Effector CD8-positive, alpha-beta T cell (primary cell): Measurements from ENCODE around the gene GNPDA2.
"Not testable (repeated sequence)": the region's sequence is repeated elsewhere in the genome, so short reads cannot be mapped to it uniquely, and the experiment has no call there.

Source experiments
- DNase-seq: peaks from one replicate; lab custom pipeline; 2025; lab: John Stamatoyannopoulos, UW
- total RNA-seq, 4 experiments: gene quantifications; one replicate each; lab custom pipeline; 2026; lab: John Stamatoyannopoulos, UW

GNPDA2 gene
- total RNA-seq = 14.1 to 28.2 (median 19.2) reads per million in 4 experiments

DNA sequence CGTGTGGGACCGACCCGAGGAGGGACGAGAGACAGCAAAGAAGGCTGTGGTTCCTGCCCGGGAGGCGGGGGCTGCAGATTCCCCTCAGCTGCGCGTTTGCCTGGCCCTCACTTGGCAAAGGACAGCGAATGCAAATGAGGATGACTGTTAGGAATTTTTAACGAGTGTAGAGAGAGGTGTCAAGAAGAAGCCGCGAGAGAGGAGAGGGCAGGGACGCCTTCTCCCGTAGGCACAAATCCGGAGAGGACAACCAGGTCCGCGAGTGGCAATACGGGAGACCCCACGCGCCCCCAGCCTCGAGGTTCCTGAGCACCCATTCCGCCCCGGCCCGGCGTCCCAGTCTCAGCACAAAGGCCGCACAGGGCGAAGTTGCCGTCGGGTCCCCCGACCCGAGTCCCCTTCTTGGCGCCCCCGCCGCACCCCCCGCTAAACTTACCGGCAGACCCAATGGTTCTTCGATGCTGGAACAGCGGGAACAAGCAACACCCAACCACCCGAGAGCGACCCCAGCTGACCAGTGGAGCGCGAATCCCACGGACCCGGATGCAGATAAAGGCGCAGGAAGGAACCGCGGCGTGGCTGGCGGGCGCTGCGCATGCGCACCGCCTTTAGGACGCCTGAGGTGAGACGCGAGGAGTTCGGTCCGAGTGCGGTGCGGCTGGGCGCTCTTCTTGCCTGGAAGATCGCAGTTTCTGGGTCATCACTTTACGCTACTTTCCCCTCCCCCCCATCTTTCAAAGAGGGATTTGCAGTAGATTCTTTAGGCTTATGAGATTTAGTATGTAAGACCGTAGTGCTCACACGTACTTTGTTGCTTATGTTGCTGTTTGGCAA is at the start of gene GNPDA2:
Gene GNPDA2 (minus strand): TSS at position 519 of the 834 bp plus-strand sequence. CDS start 4,349 bp downstream, outside the sequence.
- peak; percentile 70 for DNase-seq

DNA sequence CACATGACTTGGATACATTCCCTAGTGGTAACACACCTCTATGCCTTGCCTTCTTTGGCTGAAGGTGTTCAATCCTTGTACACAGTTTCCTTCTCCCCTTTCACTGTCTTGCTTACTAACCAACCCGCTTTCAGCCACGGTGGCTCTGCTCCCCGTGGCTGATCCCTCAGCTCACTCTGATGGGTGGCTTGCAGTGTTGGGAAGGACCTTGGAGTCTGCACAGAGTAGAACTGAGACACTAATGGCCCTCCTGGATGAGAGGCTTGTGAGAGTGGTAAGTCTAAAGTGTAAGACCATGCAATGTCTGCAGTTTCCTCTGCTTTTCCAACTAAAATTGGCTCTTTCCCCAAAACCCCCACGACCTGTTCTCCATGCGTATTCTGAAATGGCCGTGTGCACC is 46.0 kb upstream of the GNPDA2 start:
- no peak for DNase-seq

DNA sequence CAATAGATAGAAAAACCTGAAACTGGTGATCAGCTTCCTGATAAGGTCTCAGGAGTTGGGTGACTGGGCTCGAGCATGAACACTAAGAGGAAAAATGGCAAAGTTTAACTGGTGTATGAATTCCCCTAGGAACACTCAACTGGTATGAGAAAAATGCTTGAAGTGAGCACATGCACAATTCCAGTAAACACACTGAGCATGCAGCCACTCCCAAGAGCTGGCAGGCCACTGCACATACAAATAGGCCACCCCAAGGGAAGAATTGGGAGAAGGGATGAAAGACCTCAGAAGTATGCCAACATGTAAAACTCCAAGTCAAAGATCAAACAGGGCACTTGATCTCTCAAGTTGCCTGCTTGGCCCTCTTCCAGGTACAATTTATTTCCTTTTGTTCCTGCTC is 45.4 kb upstream of the GNPDA2 start:
- no peak for DNase-seq

DNA sequence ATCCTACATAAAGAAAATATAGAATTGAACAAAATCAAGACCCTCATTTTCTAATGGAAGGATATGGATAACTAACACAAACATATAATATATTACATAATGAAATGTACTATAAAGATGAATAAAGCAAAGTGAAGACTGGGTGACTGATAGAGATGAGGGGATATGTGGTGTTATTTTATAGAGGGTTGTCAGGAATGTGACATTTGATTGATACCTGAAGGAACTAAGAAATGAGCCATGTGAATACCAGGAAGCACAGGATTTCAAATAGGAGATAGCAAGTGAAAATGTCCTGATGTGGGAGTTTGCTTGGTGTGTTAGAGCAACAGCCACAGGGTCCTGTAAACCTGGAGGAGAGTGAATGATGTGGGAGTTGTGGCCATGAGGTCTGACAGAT is 40.1 kb upstream of the GNPDA2 start:
- no peak for DNase-seq

DNA sequence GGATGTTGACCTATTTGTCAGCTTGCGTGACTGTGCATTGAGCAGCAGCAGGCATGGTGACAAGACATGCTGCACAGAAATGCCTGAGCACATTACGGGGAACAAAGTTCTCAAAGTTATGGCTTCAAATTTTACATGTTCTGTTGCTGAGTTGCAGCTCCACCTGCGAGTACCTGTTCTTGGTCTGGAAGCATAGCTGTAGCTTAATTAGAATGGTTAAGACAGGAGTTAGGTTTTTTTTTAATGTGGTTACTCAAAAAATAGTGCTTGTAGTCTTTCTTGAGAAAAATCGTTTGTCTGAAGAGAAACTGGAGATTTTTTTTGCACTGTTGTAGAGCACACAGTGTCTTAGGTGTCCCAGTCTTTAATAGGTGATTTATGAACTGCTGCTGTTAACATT is 38.8 kb upstream of the GNPDA2 start:
- DNase-seq = no peak

DNA sequence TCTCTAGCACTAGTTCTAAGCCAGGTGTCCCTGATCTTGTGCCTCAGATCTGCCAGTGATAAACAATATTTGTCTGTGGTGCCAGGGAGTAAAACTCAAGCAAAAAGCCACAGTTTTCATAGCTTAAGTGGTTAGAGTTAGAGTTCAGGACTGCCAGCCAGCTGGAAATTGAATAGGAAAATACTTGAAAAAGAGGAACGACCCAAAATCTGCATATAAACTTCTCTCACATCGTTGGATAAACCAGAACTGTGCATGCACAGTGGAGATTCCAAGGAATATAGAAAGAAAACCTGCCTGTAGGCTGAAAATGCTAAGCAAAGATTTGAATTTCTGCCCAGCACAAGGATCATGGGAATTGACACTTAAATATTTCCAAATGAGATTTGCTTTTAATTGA is 35.0 kb upstream of the GNPDA2 start:
- DNase-seq = no peak

DNA sequence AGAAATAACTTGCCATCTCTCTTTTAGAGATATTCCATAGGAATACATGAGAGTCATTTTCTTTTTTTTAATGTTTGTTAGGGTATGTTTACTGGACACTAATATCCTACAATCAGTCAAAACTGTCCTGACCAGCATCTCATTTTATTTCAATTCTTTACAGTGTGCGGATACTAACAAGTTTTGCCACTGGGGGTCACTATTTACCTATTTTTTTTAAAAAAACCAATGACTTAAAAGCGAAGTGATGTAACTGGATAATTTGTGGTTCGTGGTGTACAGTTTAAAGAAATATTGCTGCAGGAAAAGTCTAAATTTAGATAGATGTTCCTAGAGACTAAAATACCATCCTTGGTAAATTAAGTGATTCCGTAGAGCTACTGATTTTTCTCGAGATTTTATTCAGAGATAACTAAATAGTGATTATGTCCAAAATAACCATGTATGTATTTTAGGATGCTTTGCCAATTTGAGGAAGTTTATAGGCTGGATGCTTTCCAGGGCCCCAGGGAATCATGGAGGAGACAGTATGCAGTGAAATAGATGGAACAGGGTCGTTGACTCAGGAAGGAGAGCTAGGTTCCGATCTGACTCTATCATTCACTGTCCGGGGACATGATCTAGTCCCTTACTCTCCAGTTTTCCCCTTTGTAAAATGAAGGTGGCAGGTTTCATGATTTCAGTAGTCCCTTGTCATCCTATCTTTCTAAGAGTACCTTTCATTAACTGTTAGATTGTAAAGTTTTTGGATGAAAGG is 34.0 kb upstream of the GNPDA2 start:
- no peak for DNase-seq

DNA sequence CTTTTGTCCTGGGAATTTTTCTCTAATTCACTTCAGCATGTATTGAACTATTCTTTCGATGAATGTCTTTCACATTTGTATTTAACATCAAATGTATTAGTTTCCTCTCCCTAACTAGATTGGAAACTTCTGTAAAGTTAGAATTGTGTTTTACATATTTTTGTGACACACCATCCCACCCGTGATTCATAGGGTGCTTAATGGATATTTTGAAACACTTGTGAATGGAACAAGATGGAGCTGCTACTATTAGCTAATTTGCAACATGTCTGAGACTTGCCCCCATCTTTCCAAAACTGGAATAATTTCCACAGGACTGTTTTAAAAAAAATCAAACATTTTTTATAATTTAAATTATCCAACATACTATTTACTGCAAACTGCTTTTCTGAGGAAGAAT is 30.2 kb upstream of the GNPDA2 start:
- no peak for DNase-seq

DNA sequence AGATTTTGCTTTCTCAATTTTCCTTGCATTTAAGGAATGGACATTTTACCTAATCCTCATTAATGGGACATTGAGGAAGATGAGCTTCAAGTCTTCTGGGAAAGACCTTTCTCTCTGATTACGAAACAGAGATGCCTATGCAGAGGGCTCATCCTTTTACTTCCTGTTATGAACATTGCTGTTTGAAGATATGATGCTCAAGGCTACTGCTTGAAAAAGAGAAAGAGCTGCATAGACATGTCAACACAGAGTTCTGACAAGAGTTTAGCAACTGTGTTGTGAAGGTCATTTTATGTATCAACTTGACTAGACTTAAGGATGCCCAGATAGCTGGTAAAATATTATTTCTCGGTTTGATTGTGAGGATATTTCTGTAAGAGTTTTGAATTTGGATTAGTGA is 13.8 kb upstream of the GNPDA2 start:
- no peak for DNase-seq

DNA sequence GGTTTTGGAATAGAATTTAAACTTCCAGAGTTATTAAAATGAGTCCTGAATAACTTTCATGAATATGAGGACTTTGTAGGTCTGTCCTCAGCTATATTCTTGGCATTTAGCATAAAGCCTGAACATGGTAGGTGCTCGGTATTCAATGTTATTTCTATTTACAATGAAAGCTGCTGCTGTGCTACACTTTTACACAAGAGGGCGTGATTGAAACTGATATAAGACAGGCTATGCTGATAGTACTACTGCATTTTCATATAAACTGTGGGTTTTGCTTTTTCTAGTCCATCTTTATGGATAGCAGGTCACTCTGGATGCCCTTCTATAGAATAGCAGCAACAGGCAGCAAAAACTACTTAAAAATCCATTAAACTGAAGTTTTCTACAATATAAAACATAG is 12.3 kb upstream of the GNPDA2 start:
- no peak for DNase-seq

DNA sequence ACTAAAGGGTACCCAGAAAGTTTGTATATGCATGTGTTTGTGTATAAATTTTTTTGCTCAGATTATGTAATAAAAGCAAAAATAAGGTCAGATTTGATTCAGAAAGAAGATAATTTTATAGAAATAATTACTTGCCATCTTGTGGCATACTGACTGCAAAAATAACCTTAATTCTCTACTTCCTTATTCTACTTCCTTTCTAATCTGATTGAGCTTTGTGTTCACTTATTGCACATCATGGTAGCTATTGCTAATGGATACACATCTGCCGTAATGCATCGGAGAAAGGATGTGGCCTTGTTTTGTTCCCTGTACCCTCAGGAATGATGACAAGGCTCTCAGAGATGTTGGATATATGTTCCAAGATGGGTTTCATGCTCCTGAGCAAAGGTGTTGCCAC is 10.5 kb upstream of the GNPDA2 start:
- DNase-seq = no peak

DNA sequence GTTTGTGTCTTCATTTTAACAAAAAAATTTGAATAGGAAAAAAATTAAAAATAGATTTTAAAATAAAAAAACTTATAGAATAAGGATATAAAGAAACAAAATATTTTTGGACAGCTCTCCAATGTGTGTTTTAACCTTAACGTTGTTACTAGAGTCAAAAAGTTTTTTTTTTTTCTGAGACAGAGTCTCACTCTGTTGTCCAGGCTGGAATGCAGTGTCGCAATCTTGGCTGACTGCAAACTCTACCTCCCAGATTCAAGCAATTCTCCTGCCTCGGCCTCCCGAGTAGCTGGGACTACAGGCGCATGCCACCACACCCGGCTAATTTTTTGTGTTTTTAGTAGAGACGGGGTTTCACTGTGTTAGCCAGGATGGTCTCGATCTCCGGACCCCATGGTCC is 2.3 kb upstream of the GNPDA2 start:
- not testable (repeated sequence) for DNase-seq

DNA sequence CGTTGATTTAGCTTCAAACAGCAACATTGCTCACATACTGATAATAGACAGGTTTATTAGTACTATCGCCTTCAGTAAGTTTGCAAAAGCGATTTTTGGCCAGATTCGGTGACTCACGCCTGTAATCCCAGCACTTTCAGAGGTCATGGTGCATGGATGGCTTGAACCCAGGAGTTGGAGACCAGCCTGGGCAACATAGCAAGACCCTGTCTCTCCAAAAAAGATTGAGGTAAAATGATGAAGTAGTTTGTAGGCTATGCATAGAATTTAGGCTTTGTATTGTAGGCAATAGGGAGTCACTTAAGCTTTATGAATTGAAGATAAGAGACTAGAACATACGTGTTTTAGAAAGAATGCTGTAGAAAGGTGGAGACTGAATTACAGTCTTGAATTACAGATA is 1.1 kb upstream of the GNPDA2 start:
- DNase-seq = no peak

DNA sequence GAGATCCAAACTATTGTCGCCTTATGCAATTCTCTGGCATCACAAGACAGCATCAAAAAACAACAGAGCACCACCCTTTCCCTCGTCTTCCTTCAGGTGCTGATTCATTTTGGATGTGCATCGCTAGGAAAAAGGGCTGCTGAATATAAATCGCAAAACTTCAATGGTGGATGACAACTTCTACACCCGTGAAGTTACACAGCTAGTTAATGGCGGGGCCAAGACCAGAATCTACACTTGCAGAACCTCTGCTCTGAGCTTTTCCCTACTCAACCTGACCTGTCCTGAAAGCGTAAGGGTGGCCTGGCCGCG is 674 bp downstream of the GNPDA2 start:
- no peak for DNase-seq

DNA sequence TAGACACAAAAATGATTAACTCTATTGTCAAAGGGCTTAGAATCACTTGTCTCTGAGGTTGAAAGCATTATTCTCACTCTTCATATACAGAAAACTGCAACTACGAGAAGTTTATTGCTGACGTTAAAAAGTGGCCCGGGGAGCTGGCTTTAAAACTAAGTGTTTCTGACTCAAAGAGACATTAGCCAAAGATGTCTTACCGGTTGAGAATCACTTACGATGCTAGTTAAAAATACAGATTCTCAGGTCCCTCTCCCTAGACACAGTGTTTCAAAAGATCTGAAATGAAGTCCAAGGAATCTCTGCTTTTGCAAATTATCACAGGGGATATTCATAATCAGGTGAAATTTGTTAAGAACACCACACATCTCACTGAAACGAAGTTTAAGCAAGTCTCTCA is 1.2 kb downstream of the GNPDA2 start:
- no peak for DNase-seq

DNA sequence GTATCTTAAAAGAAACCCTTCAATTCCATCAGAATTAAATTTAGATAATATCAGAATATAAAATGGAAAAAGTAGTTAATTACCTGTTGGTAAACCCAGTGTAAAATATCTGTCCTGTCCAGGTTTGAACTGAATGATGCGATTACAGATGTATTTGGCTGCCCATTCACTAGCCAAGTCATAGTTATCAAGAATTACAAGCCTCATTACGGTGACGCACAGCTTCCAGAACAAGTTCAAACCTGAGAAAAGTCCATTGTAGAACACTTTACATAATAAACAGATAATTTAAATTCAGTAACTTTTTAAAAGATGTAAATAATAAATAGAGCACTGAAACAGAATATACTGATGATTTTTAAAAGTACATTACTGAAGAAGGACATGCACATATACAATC is 4.4 kb downstream of the GNPDA2 start:
- DNase-seq = no peak

DNA sequence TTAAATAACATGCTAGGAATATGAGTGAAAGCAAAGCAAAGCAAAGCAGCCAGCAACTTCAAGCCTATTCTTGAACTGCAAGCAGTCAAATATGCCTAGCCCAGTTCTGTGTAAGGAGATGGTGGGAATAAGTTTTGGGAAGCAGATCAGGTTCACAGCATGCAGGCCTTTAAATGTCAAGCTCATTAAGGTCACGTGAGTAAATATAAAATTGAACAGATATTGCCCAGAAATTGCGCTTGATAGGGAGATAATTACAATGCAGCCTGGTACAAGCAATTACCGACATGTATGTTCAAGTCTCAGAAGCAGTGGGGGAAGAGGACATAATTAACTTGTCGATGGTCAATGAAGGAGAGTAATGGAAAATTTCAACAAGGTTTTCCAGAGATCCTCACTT is 6.0 kb downstream of the GNPDA2 start:
- DNase-seq = no peak

DNA sequence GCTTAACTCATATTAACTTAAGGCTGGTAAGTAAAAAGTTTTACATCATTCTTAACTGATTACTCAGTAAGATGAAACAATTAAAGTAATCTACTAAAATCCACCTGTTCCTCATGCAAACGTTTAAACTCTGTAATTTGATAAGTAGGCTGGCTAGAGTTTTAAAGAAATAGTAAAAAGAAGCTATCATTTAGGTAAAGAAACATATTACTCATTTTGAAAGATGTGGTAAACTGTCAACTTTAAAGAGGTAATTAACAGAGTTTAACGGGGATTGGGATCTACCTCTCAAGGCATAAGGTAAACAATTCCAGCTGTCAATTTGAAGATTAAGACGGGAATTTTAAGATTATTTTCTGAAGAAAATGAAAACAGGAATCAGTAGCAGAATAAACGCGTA is 9.8 kb downstream of the GNPDA2 start:
- DNase-seq = no peak

DNA sequence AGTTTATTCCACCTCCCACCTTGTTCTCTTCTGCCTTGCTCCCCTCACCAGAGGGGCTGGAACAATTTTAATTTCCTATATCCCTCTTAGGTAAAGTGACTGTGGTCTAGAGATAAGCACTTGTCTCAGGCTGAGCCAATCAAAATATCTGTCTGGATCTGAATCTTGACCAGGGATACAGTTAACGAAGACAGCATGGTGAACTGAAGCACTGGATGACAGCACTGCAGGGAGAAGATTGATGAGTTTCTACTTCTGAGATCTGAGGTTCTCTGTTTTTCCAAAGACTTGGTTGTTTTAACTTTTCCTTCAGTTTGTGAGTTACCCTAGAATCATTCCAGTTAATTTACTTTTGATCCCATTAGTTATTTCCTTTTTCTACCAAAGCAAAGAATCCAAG is 13.2 kb downstream of the GNPDA2 start:
- DNase-seq = no peak

DNA sequence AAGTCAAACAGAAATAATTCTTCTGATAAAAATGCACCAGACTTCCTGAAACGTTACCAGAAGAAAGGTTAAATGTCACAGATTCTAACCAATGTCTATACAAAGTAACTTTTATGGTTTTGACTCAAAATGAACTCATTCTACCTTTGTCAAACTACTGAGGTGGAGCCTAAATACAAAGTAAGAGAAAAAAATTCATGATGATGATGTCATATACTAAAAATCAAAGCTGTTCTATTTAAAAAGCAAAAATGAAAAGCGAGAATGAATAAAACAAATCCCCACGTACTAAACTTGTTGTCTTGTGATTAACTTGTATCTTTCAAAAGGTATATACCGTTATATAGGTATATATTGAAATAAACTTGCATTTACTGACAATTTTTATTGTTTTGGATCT is 21.7 kb downstream of the GNPDA2 start:
- no peak for DNase-seq

DNA sequence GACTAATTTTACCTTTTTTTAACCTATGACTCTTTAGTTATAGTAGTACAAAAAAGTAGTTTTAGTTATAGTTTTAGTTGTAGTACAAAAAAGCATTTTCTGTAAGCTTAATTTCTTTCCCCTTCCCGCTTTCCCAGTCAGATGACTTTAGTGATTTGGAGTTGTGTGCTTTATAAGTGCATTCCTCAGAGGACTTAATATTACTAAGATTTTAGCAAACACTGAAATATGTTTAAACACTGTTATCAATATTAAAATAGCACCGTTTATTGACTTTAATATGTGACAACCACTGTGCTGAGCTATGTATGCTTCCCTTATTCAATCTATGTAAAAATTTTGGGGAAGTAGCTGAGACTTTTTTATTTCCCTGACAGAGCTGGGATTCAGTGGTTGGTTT is 25.3 kb downstream of the GNPDA2 start:
- no peak for DNase-seq

DNA sequence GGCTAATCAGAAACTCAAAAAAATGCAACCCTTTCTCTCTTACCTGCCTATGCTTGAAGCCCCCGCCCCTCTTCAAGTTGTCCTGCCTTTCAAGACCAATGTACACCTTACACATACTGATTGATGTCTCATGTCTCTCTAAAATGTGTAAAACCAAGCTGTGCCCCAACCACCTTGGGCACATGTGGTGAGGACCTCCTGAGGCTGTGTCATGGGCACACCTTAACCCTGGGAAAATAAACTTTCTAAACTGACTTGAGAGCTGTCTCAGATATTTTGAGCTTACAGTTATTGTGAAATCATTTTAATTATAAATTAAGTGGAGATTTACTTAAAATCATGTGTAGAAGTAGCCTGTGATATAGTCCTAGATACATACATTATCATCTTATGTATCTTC is 25.9 kb downstream of the GNPDA2 start:
- no peak for DNase-seq

DNA sequence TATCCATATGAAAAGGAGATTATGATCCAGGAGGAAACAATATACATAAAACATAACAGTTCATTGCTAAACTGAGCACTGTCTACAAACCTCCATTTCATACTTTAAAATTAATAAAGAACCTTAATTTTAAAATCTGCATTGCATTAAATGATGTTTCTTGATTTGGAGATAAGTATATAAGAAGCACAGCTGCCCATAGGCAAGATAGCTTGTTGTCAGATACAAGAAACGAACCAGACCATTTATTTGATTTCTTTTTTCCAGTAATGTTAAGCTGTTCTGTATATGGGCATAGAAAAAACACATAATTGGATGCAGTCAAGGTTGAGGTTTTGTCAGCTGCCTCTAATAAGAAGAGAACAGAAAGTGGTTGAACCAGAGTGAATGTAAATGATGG is 41.7 kb downstream of the GNPDA2 start:
- no peak for DNase-seq

DNA sequence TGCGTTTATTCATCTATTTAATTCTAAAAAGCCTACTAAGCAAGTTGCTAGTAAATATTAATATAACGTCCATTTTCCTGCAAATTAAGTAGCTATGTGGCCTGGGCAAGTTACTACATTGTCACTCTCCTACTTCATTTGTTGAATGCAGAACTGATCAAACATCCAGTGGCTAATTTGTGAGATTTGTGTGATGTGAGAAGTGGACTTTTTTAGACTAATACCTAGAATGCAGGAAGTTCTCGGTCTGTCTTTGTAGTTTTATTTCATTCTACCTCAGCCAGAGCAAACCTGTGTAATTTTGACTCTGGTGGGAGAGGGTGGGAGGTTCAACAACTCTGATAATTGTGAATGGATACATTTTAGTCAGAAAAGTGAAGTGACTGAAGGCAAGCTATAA is 47.3 kb downstream of the GNPDA2 start:
- no peak for DNase-seq
